K562 (cell line): ENCODE measurements around the gene SDR42E2. TPM values are rescaled to one million over a fixed set of nuclear protein-coding genes. Genes with fewer than 3 reads are reported as not detected.

Experiments
- ATAC-seq: fragments of 200-7000 bp; cut with Tn5 transposase; 3 replicates; pipeline ENCODE4 v1.9.1; 2020; ENCODE audit warnings: moderate library complexity
- BruUV-seq: library from RNA; stranded (reverse); fragments of 400-500 nt; replicated peaks from 2 replicates; lab custom pipeline; 2021; lab: Mats Ljungman, UMichigan
- CTCF ChIA-PET: fragments of 300-600 bp; formaldehyde crosslinking; extraction: SDS; loops from one replicate; lab custom pipeline; 2021; ENCODE audit warnings: low intra/inter-chr PET ratio; lab: Yijun Ruan, JAX
- POLR2A ChIA-PET: fragments of 300-600, 350-650 bp; sonication (Branson Sonifier 250); formaldehyde crosslinking; extraction: SDS; loops from one replicate; lab custom pipeline; 2021; ENCODE audit warnings: antibody characterized with exemption, inconsistent platforms; lab: Yijun Ruan, JAX
- DNase-seq, 4 experiments: peaks; one replicate each; pipeline versions ENCODE4 v3.0.0 to v3.0.0-alpha.2; 2011 to 2018; ENCODE audit warnings: low spot score in 3 of 4, mixed read lengths in 3 of 4; ENCODE audit errors: extremely low read depth in 1 of 4
- FAIRE-seq: peaks from 2 replicates; lab custom pipeline; 2011; peaks lifted over from hg19 to GRCh38; lab: Jason Lieb, UNC
- H2AFZ ChIP-seq: 2 replicates; pipeline ENCODE4 v1.6.0; 2011; ENCODE audit warnings: low read depth, low read length, control low read depth, inconsistent platforms
- H3K27ac ChIP-seq: fragments of 200-600 bp; 3 replicates; pipeline ENCODE4 v1.8.0; 2011; ENCODE audit warnings: low read depth, mild to moderate bottlenecking, control low read depth, inconsistent platforms, low read length, moderate library complexity, mixed read lengths; ENCODE audit errors: extremely low read depth
- H3K27me3 ChIP-seq, 2 experiments: fragments of 300-600 bp in 1 of 2; 2 replicates in 1 of 2; 3 replicates in 1 of 2; pipeline versions ENCODE4 v1.6.0 to v1.8.0; 2011; ENCODE audit warnings: inconsistent platforms in 2 of 2, low read length in 2 of 2, mild to moderate bottlenecking in 1 of 2, mixed read lengths in 1 of 2, moderate library complexity in 1 of 2; ENCODE audit not compliant: control insufficient read depth in 2 of 2, insufficient read depth in 2 of 2
- H3K36me3 ChIP-seq: fragments of 300-600 bp; 3 replicates; pipeline ENCODE4 v1.8.0; 2011; ENCODE audit warnings: mild to moderate bottlenecking, low read length, inconsistent platforms; ENCODE audit not compliant: control insufficient read depth, insufficient read depth
- H3K4me1 ChIP-seq, 2 experiments: fragments of 200-600 bp in 1 of 2; replicated peaks in 1 of 2; 2 replicates in 1 of 2; 3 replicates in 1 of 2; pipeline versions ENCODE4 v1.5.1 to v1.8.0; 2011; ENCODE audit warnings: inconsistent platforms in 2 of 2, low read length in 2 of 2, mild to moderate bottlenecking in 1 of 2, mixed read lengths in 1 of 2, moderate library complexity in 1 of 2; ENCODE audit not compliant: control insufficient read depth in 2 of 2, insufficient read depth in 2 of 2
- H3K4me2 ChIP-seq: 2 replicates; pipeline ENCODE4 v1.6.1; 2011; ENCODE audit warnings: low read length, control low read depth, inconsistent platforms, mixed read lengths; ENCODE audit not compliant: insufficient read depth
- H3K4me3 ChIP-seq: fragments of 200-600 bp; sonication (generic), shearing (Covaris generic); 2 replicates; pipeline ENCODE4 v1.5.1; 2016; ENCODE audit warnings: control low read depth, inconsistent platforms
- H3K79me2 ChIP-seq: fragments of 200-600 bp; 3 replicates; pipeline ENCODE4 v1.8.0; 2011; ENCODE audit warnings: low read length, inconsistent platforms; ENCODE audit not compliant: control insufficient read depth, insufficient read depth
- H3K9ac ChIP-seq, 2 experiments: 2 replicates each; pipeline versions ENCODE4 v1.6.0 to v1.6.1; 2011; ENCODE audit warnings: low read depth in 2 of 2, low read length in 2 of 2, control low read depth in 1 of 2, inconsistent platforms in 1 of 2, mild to moderate bottlenecking in 1 of 2, mixed read lengths in 1 of 2; ENCODE audit not compliant: insufficient read depth in 1 of 2
- H3K9me1 ChIP-seq: one replicate; pipeline ENCODE4 v1.6.0; 2011; ENCODE audit warnings: inconsistent platforms, mild to moderate bottlenecking, low read length, moderate library complexity; ENCODE audit not compliant: control insufficient read depth, insufficient read depth
- H3K9me3 ChIP-seq: replicated peaks from 2 replicates; pipeline ENCODE4 v1.5.1; 2011; ENCODE audit warnings: low read depth, low read length, inconsistent platforms; ENCODE audit not compliant: control insufficient read depth, insufficient read depth
- H4K20me1 ChIP-seq: replicated peaks from 2 replicates; pipeline ENCODE4 v1.6.1; 2011; ENCODE audit warnings: low read length, inconsistent platforms, mixed read lengths; ENCODE audit not compliant: control insufficient read depth, insufficient read depth
- CEBPB ChIP-seq: fragments of 450-650 bp; IDR thresholded peaks from 2 replicates; pipeline ENCODE4 v1.6.1; 2016; ENCODE audit warnings: missing genetic modification characterization, missing compliant biosample characterization
- CEBPG ChIP-seq, 3 experiments: fragments of 200-800 bp in 1 of 3; sonication (Bioruptor generic) in 1 of 3; sonication (generic) in 1 of 3; formaldehyde crosslinking in 1 of 3; IDR thresholded peaks in 2 of 3; conservative IDR thresholded peaks in 1 of 3; 2 replicates each; pipeline versions ENCODE4 v1.6.1 to v1.8.0; 2016 to 2022; ENCODE audit warnings: missing compliant biosample characterization in 2 of 3, missing genetic modification characterization in 2 of 3, mild to moderate bottlenecking in 1 of 3, missing genetic modification reagents in 1 of 3
- CHD4 ChIP-seq: fragments of 200-600 bp; sonication (generic); IDR thresholded peaks from 3 replicates; pipeline ENCODE4 v1.6.1; 2012; ENCODE audit warnings: low read depth, mild to moderate bottlenecking, mixed read lengths, low read length, inconsistent platforms; ENCODE audit not compliant: insufficient read depth, insufficient replicate concordance, poor library complexity, severe bottlenecking
- FOXJ2 ChIP-seq: fragments of 200-800 bp; sonication (Bioruptor generic); IDR thresholded peaks from 2 replicates; pipeline ENCODE4 v1.6.1; 2016; ENCODE audit warnings: missing genetic modification characterization, missing compliant biosample characterization
- PPARD ChIP-seq: fragments of 250-450 bp; sonication (Bioruptor Pico); IDR thresholded peaks from 2 replicates; pipeline ENCODE4 v1.8.0; 2022; ENCODE audit warnings: inconsistent platforms, mild to moderate bottlenecking, moderate library complexity
- RBM25 ChIP-seq: fragments of 200-400 bp; formaldehyde crosslinking; IDR thresholded peaks from 2 replicates; pipeline ENCODE4 v1.6.1; 2018; ENCODE audit warnings: low read length, low read depth, moderate library complexity; ENCODE audit not compliant: severe bottlenecking
- RHOXF2B ChIP-seq: fragments of 250-450 bp; sonication (Bioruptor Pico); conservative IDR thresholded peaks from 2 replicates; pipeline ENCODE4 v1.5.1; 2021
- SRSF3 ChIP-seq: fragments of 200-400 bp; formaldehyde crosslinking; IDR thresholded peaks from 2 replicates; pipeline ENCODE4 v1.6.1; 2016; ENCODE audit warnings: mild to moderate bottlenecking, low read length, moderate library complexity; ENCODE audit not compliant: insufficient read depth
- TAL1 ChIP-seq: fragments of 450-650 bp; IDR thresholded peaks from 2 replicates; pipeline ENCODE4 v1.6.1; 2016; ENCODE audit warnings: mild to moderate bottlenecking
- ZKSCAN3 ChIP-seq: fragments of 250-450 bp; sonication (Bioruptor Pico); IDR thresholded peaks from 2 replicates; pipeline ENCODE4 v1.4.0; 2020
- ZNF121 ChIP-seq: sonication (generic); formaldehyde crosslinking; conservative IDR thresholded peaks from 2 replicates; pipeline ENCODE4 v1.8.0; 2022; ENCODE audit warnings: missing genetic modification reagents
- WGBS: fragments of 100-300 bp; shearing (Covaris generic); methylation state at CpG from one replicate; pipeline ENCODE4 v1.1.6; 2016; ENCODE audit warnings: low coverage, mixed read lengths; ENCODE audit not compliant: insufficient coverage; ENCODE audit errors: missing lambda C conversion rate; 5-methylcytosine and 5-hydroxymethylcytosine counted together
- in situ Hi-C: fragments of 300-500 bp; cut with MboI; formaldehyde crosslinking; loops from 4 replicates; pipeline ENCODE4 v1.15.0; 2018; ENCODE audit warnings: inconsistent platforms, mixed read lengths
- intact Hi-C: fragments of 100-400 bp; cut with micrococcal nuclease; formaldehyde crosslinking; loops from 2 replicates; pipeline ENCODE4 v1.14.2; 2022
- polyA plus RNA-seq, 8 experiments: library from polyadenylated mRNA; depleted of rRNA in 4 of 8; stranded (reverse) in 5 of 8; unstranded in 3 of 8; fragments of >200 nt; fragmentation: Nextera tagmentation in 2 of 8; fragmentation: Illumina TruSeq in 1 of 8; extraction: Ambion mirVana in 2 of 8; extraction: Trizol in 1 of 8; gene quantifications; 2 replicates each; pipeline versions ENCODE4 v1.2.1 to v1.2.3, GENCODE V29; 2011 to 2014; ENCODE audit warnings: inconsistent platforms in 1 of 8, missing spikeins in 1 of 8
- total RNA-seq, 7 experiments: library from RNA; depleted of rRNA in 6 of 7; stranded (reverse); fragments of >200 nt in 6 of 7; fragmentation: Illumina TruSeq in 2 of 7; extraction: Trizol in 2 of 7; gene quantifications; 2 replicates each; pipeline versions ENCODE4 v1.2.1 to v1.2.3, GENCODE V29; 2011 to 2021; ENCODE audit warnings: low replicate concordance in 1 of 7
- TF ChIP-seq, protein P1 (sequence below), 2 experiments: fragments of 450-650 bp in 1 of 2; sonication (generic) in 1 of 2; formaldehyde crosslinking; conservative IDR thresholded peaks; 2 replicates each; pipeline versions ENCODE4 v1.4.0 to v1.8.1; 2020 to 2022; ENCODE audit warnings: mild to moderate bottlenecking in 1 of 2, missing genetic modification reagents in 1 of 2

The SDR42E2 gene
- total and polyA plus RNA-seq, 9 of the 15 experiments (the other 6 are each of a cell fraction or from before 2014, with no cell fraction given), result 0.03 to 0.07 (median 0.04) TPM; not detected in 4

DNA sequence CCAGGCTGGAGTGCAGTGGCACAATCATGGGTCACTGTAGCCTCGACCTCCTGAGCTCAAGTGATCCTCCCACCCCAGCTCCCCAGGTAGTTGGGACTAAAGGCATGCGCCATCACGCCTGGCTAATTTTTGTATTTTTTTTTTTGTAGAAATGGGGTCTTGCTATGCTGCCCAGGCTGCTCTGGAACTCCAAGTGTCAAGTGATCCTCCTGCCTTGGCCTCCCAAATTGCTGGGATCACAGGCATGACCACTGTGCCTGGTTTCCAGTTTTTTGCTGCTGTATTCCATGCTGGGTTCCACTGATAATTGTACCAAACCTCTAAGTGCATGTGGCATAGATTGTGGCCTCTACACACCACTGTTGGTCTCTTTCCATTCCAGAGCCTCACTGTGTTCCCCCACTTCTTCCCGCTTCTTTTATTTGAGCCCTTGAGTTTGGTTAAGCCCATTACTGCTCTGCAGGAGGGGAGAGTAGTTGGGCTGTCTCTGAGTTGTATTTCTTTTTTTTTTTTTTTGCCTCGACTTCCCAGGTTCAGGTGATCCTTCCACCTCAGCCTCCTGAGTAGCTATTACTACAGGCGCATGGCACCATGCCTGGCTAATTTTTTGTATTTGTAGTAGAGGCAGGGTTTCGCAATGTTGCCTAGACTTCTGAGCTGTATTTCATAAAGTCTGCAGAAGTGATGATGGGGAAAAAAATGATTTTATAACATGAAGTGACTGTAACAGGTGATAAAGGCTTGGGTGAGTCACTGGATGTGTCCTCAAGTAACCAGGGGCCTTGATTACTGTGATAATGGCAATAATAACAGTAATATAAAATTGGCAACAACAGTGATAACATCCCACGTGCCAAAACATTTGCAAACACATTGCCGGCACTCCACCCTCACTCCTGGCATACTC, 73.8 kb downstream of the SDR42E2 start:
- CTCF ChIA-PET, result no interaction called here
- POLR2A ChIA-PET, result interaction anchor here (0.6 to 1.1 kb wide), 2 partner anchors 9 to 11 kb away, joined by 3 read pairs; no protein-coding TSS in a partner anchor
- Histone ChIP-seq H3K4me1 (peaks cover 4% of the 10 kb centered on the region in 2 experiments; a peak in 3 of 5 replicates), H3K9ac (no peak overlapping the region), H3K9me3 (no peaks in the 10 kb centered on the region), H3K4me3 (no peak overlapping the region), H3K27ac (no peak overlapping the region), H3K27me3 (no peaks in the 10 kb centered on the region), H4K20me1 (no peaks in the 10 kb centered on the region), H3K36me3 (peaks cover 50% of the 10 kb centered on the region; the same call in 2 of the 3 replicates), H3K79me2 (peaks cover 4% of the 10 kb centered on the region; the same call in 2 of the 3 replicates), H2AFZ (no peak overlapping the region), H3K9me1 (no peaks in the 10 kb centered on the region), H3K4me2 (no peak overlapping the region)
- intact Hi-C loops (no loop called here), in situ Hi-C loops (no loop called here)
- DNase-seq, result no peak
- BruUV-seq, result no TSS peak
- TF ChIP-seq ZNF121 (CRISPR knock-in tag) (peak; percentile 94), CEBPG (CRISPR knock-in tag; IDR thresholded peaks at IDR 0.05) (no peak), CEBPG (tag; conservative IDR thresholded peaks at IDR 0.05 in 1 of 2, IDR thresholded peaks at IDR 0.05 in 1 of 2) (peak in 1 of 2 experiments; percentile 29; a peak in 1 of 4 replicates), RBM25 (peak; percentile 48), CEBPB (peak; percentile 76), TAL1 (no peak), FOXJ2 (tag) (no peak), RHOXF2B (CRISPR knock-in tag) (no peak), SRSF3 (no peak), ZKSCAN3 (CRISPR knock-in tag) (no peak), PPARD (CRISPR knock-in tag) (no peak), CHD4 (no peak)
- TF ChIP-seq, protein P1, sequence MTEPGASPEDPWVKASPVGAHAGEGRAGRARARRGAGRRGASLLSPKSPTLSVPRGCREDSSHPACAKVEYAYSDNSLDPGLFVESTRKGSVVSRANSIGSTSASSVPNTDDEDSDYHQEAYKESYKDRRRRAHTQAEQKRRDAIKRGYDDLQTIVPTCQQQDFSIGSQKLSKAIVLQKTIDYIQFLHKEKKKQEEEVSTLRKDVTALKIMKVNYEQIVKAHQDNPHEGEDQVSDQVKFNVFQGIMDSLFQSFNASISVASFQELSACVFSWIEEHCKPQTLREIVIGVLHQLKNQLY (CRISPR knock-in tag; conservative IDR thresholded peaks at IDR 0.05), result no peak
- WGBS, result 88% methylated on average over 8 of the region's 9 CpGs
- no peak for FAIRE-seq
- ATAC-seq, result no peak
